Measurements from ENCODE around the gene TMEM116. TPM values are rescaled to one million over a fixed set of nuclear protein-coding genes. Genes with fewer than 3 reads are reported as not detected.
A peak's percentile ranks its signal among the peaks of the same experiment; 100 is the strongest.
"Not testable (repeated sequence)": the region's sequence is repeated elsewhere in the genome, so short reads cannot be mapped to it uniquely, and the experiment has no call there.

The TMEM116 gene
- total RNA-seq, 1 donor, result 10.5 TPM

DNA sequence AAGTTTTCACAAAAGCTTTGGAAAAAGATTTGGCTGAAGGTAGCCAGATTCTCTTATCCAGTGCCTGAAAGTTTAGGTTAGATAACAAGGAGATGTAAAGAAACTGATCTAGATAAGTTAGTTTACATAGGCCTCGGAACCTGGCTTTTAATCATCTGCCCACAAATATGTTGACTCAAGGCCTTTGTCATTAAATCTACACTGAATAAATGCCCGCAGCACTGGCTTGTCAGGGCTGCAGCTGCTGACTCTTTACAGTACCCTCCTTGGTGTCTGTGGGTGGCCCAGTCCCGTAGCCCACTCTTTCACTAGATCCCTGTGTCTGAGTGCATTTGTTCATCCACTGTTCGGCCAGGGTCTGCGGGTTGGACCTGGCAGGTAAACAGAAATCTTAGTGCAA is 58.0 kb downstream of the TMEM116 start:
- no peaks in the 10 kb centered on the region for H3K9me3 ChIP-seq (ENCODE audit: low read depth, low read length)
- no peak overlapping the region for H3K4me2 ChIP-seq (ENCODE audit: insufficient read depth, low read length)
- H4K20me1 ChIP-seq (ENCODE audit: insufficient read depth, low read length), result no peaks in the 10 kb centered on the region
- no peak overlapping the region for H2AFZ ChIP-seq (ENCODE audit: low read length)
- H3K27me3 ChIP-seq (ENCODE audit: insufficient read depth, low read length), result no peaks in the 10 kb centered on the region
- no peaks in the 10 kb centered on the region for H3K4me1 ChIP-seq (ENCODE audit: insufficient read depth, low read length)
- no peak for DNase-seq (ENCODE audit: insufficient read length, low spot score, missing footprints)
- H3K27ac ChIP-seq (ENCODE audit: low read depth, low read length), result no peak overlapping the region
- no peaks in the 10 kb centered on the region for H3K36me3 ChIP-seq (ENCODE audit: insufficient read depth, low read length)
- H3K4me3 ChIP-seq (ENCODE audit: insufficient read depth, low read length), result no peak overlapping the region
- TF ChIP-seq, protein P1, sequence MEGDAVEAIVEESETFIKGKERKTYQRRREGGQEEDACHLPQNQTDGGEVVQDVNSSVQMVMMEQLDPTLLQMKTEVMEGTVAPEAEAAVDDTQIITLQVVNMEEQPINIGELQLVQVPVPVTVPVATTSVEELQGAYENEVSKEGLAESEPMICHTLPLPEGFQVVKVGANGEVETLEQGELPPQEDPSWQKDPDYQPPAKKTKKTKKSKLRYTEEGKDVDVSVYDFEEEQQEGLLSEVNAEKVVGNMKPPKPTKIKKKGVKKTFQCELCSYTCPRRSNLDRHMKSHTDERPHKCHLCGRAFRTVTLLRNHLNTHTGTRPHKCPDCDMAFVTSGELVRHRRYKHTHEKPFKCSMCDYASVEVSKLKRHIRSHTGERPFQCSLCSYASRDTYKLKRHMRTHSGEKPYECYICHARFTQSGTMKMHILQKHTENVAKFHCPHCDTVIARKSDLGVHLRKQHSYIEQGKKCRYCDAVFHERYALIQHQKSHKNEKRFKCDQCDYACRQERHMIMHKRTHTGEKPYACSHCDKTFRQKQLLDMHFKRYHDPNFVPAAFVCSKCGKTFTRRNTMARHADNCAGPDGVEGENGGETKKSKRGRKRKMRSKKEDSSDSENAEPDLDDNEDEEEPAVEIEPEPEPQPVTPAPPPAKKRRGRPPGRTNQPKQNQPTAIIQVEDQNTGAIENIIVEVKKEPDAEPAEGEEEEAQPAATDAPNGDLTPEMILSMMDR (IDR thresholded peaks at IDR 0.05; ENCODE audit: extremely low read depth, low read depth, low read length), result no peak
- no peaks in the 10 kb centered on the region for H3K79me2 ChIP-seq (ENCODE audit: insufficient read depth, low read length)

DNA sequence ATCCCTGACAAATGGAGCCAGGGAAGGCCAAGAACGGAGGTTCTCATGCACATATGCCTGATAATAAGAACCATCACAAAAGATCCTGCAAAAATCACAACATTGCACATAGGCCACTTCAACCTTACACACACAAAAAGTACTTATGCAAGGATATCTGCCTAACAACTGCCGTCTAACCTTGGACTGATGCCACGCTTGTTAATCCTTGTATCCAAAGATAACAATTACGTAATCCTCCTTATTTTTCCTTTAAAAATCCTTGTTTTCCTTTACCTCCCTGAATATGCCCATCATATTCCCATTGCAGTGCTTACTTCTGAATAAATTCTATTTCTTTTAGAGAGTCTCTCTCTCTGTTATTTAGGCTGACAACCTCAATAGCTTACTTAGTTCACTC is 59.5 kb downstream of the TMEM116 start:
- peak; percentile 19 for DNase-seq (ENCODE audit: insufficient read length, low spot score, missing footprints)
- no peaks in the 10 kb centered on the region for H3K27me3 ChIP-seq (ENCODE audit: insufficient read depth, low read length)
- H3K4me1 ChIP-seq (ENCODE audit: insufficient read depth, low read length), result no peaks in the 10 kb centered on the region
- no peaks in the 10 kb centered on the region for H3K9me3 ChIP-seq (ENCODE audit: low read depth, low read length)
- no peak overlapping the region for H3K4me2 ChIP-seq (ENCODE audit: insufficient read depth, low read length)
- H3K36me3 ChIP-seq (ENCODE audit: insufficient read depth, low read length), result no peaks in the 10 kb centered on the region
- TF ChIP-seq, protein P1 (IDR thresholded peaks at IDR 0.05; ENCODE audit: extremely low read depth, low read depth, low read length), result no peak
- no peaks in the 10 kb centered on the region for H4K20me1 ChIP-seq (ENCODE audit: insufficient read depth, low read length)
- no peaks in the 10 kb centered on the region for H3K79me2 ChIP-seq (ENCODE audit: insufficient read depth, low read length)
- no peak overlapping the region for H2AFZ ChIP-seq (ENCODE audit: low read length)
- H3K27ac ChIP-seq (ENCODE audit: low read depth, low read length), result no peak overlapping the region
- H3K4me3 ChIP-seq (ENCODE audit: insufficient read depth, low read length), result no peak overlapping the region

DNA sequence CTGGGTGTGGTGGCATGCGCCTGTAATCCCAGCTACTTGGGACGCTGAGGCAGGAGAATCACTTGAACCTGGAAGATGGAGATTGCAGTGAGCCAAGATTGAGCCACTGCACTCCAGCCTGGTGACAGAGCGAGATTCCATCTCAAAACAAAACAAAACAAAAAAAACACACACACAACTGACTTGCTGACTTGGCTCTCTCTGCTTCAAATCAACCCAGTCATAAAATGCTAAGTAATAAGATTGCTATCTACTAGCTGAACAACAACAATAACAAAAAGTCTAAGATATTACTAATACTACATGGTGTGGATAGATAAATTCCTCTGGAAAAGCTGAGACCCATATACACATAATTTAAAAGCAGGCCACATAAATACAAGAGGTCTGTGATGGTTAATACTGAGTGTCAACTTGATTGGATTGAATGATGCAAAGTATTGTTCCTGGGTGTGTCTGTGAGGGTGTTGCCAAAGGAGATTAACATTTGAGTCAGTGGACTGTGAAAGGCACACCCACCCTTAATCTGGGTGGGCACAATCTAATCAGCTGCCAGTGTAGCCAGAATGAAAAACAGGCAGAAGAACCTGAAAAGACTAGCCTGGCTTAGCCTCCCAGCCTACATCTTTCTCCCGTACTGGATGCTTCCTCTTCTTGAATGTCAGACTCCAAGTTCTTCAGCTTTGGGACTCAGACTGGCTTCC is 60.7 kb downstream of the TMEM116 start:
- not testable (repeated sequence) for H3K4me3 ChIP-seq (ENCODE audit: insufficient read depth, low read length); H3K27me3 ChIP-seq (ENCODE audit: insufficient read depth, low read length); H2AFZ ChIP-seq (ENCODE audit: low read length); H3K27ac ChIP-seq (ENCODE audit: low read depth, low read length); DNase-seq (ENCODE audit: insufficient read length, low spot score, missing footprints); H3K4me1 ChIP-seq (ENCODE audit: insufficient read depth, low read length); H3K9me3 ChIP-seq (ENCODE audit: low read depth, low read length); H3K36me3 ChIP-seq (ENCODE audit: insufficient read depth, low read length); H4K20me1 ChIP-seq (ENCODE audit: insufficient read depth, low read length); H3K4me2 ChIP-seq (ENCODE audit: insufficient read depth, low read length); H3K79me2 ChIP-seq (ENCODE audit: insufficient read depth, low read length)

DNA sequence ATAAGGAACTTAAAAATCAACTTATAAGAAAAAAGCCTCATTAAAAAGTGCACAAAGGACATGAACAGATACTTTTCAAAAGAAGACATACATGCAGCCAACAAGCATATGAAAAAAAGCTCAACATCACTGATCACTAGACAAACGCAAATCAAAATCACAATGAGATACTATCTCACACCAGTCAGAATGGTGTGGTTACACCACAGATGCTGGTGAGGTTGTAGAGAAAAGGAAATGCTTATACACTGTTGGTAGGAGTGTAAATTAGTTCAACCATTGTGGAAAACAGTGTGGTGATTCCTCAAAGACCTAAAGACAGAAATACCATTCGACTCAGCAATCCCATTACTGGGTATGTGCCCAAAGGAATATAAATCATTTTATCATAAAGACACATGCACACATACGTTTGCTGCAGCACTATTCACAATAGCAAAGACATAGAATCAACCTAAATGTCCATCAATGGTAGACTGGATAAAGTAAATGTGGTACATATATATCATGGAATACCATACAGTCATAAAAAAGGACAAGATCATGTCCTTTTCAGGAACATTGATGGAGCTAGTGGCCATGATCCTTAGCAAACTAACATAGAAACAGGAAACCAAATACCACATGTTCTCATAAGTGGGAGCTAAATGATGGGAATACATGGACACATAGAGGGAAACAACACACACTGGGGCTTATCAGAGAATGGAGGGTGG is 61.8 kb downstream of the TMEM116 start:
- not testable (repeated sequence) for H3K4me1 ChIP-seq (ENCODE audit: insufficient read depth, low read length); H3K4me2 ChIP-seq (ENCODE audit: insufficient read depth, low read length); H3K36me3 ChIP-seq (ENCODE audit: insufficient read depth, low read length); H3K9me3 ChIP-seq (ENCODE audit: low read depth, low read length); DNase-seq (ENCODE audit: insufficient read length, low spot score, missing footprints); H4K20me1 ChIP-seq (ENCODE audit: insufficient read depth, low read length); H3K27ac ChIP-seq (ENCODE audit: low read depth, low read length); H2AFZ ChIP-seq (ENCODE audit: low read length); H3K4me3 ChIP-seq (ENCODE audit: insufficient read depth, low read length); H3K79me2 ChIP-seq (ENCODE audit: insufficient read depth, low read length); H3K27me3 ChIP-seq (ENCODE audit: insufficient read depth, low read length)

DNA sequence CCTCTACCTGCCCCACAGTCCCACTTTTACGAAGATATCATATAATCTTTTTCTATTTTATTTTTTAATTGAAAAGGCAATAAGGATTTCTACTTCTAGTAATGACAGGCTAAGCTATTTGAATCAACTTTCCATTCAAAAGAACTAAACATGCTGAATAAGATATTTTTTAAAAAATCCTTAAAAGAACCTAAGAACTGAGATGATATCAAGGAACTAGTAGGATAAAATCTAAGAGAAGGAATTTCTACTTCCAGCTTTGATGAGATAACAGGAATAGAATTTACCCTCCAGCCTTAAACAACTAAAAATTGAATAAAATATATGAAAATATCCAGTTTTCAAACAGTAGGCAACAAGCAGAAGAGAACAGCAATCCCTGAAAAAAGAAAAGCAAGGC is 69.0 kb downstream of the TMEM116 start:
- H3K9me3 ChIP-seq (ENCODE audit: low read depth, low read length), result no peaks in the 10 kb centered on the region
- TF ChIP-seq, protein P1 (IDR thresholded peaks at IDR 0.05; ENCODE audit: extremely low read depth, low read depth, low read length), result no peak
- H3K4me1 ChIP-seq (ENCODE audit: insufficient read depth, low read length), result no peaks in the 10 kb centered on the region

More for the DNA sequence above, 69.0 kb downstream of the TMEM116 start:
- no peak overlapping the region for H3K27ac ChIP-seq (ENCODE audit: low read depth, low read length)
- H3K4me2 ChIP-seq (ENCODE audit: insufficient read depth, low read length), result no peak overlapping the region
- H4K20me1 ChIP-seq (ENCODE audit: insufficient read depth, low read length), result no peaks in the 10 kb centered on the region
- no peak overlapping the region for H3K4me3 ChIP-seq (ENCODE audit: insufficient read depth, low read length)
- no peaks in the 10 kb centered on the region for H3K36me3 ChIP-seq (ENCODE audit: insufficient read depth, low read length)
- no peak overlapping the region for H2AFZ ChIP-seq (ENCODE audit: low read length)
- no peaks in the 10 kb centered on the region for H3K27me3 ChIP-seq (ENCODE audit: insufficient read depth, low read length)
- H3K79me2 ChIP-seq (ENCODE audit: insufficient read depth, low read length), result no peaks in the 10 kb centered on the region
- no peak for DNase-seq (ENCODE audit: insufficient read length, low spot score, missing footprints)

Measured in osteoblast (primary cell).